Measurements from ENCODE around the gene FBXL13. TPM values are rescaled to one million over a fixed set of nuclear protein-coding genes. Genes with fewer than 3 reads are reported as not detected.

Gene FBXL13
- total and polyA plus RNA-seq, 2 of the 8 experiments (the other 6 are each of a cell fraction or from before 2014, with no cell fraction given), result 1.2 to 2.8 TPM

DNA sequence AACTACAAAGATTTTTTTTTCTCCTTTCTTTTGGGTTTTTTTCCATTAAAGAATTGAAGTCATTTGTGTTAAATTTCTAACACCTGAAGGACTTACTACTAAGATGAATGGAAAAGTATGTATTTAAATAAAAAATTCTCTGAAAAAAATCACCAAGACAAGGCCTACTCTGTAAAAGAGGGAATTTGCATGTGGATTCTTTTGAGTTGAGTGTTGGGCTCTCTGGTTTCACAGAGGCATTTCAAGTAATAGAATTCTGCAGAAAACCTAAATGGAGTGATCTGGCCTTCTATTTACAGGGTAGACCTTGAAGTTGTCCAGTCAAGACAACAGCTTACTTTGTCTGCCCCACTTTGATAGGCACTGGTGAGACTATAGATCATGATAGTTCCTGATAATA, 157.7 kb downstream of the FBXL13 start (continued):
- TF ChIP-seq, protein P1, sequence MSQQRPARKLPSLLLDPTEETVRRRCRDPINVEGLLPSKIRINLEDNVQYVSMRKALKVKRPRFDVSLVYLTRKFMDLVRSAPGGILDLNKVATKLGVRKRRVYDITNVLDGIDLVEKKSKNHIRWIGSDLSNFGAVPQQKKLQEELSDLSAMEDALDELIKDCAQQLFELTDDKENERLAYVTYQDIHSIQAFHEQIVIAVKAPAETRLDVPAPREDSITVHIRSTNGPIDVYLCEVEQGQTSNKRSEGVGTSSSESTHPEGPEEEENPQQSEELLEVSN (IDR thresholded peaks at IDR 0.05), result no peak
- TF ChIP-seq SIN3A (conservative IDR thresholded peaks at IDR 0.05 in 1 of 2, IDR thresholded peaks at IDR 0.05 in 1 of 2; ENCODE audit: low read depth in 1 of 2, low read length in 2 of 2), result no peak

All from H1 (cell line).